ENCODE results near the gene FAF1.
A peak's percentile ranks its signal among the peaks of the same experiment; 100 is the strongest.
"Not testable (repeated sequence)": the region's sequence is repeated elsewhere in the genome, so short reads cannot be mapped to it uniquely, and the experiment has no call there.

FAF1 gene

GRCh38 chr1:50774759-50775351 is 185.2 kb downstream of the FAF1 start:
- DNase-seq (ENCODE audit: low spot score) = peak; percentile 35

GRCh38 chr1:50766688-50767087 is 193.4 kb downstream of the FAF1 start:
- DNase-seq (ENCODE audit: low spot score) = no peak

- not testable (repeated sequence) for DNase-seq (ENCODE audit: low spot score)
Measured at GRCh38 chr1:50756543-50756942, 203.5 kb downstream of the FAF1 start.

DNA sequence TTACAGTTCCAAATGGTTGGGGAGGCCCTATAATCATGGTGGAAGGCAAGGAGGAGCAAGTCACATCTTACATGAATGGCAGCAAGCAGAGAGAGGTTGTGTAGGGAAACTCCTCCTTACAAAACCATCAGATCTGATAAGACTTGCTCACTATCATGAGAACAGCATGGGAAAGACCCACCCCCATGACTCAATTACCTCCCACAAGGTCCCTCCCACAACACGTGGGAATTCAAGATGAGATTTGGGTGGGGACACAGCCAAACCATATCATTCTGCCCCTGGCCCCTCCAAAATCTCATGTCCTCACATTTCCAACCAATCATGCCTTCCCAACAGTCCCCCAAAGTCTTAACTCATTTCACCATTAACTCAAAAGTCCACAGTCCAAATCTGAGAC is 205.3 kb downstream of the FAF1 start:
- not testable (repeated sequence) for DNase-seq (ENCODE audit: low spot score)

DNA sequence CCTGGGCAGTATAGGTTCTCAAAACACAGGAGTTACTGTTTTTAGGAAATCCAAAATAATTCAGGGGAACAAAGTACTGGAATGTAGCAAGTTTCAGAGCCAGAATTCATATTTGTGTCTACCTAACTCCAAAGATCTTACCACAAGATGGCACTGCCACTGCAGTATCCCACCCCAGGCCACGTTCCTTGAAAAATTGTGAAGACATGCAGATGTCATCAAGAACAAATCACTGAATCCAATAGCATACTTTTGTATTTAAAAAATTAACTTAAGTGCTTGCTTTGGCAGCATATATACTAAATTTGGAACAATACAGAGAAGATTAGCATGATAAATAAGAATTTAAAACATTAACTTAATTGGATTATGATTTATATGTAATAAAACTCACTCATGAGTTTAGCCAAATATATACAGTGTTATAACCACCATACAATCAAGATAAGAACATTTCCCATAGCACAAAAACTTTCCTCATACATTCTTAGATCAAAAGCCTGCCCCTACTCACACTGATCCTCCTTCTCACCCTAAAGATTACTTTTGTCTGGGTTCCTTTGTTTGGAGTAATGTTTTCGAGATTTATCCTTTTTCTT is 209.9 kb downstream of the FAF1 start:
- DNase-seq (ENCODE audit: low spot score) = no peak

- no peak for DNase-seq (ENCODE audit: low spot score)
Measured at GRCh38 chr1:50747394-50747793, 212.7 kb downstream of the FAF1 start.

GRCh38 chr1:50742523-50742922 is 217.5 kb downstream of the FAF1 start:
- no peak for DNase-seq (ENCODE audit: low spot score)

GRCh38 chr1:50739125-50739524 is 220.9 kb downstream of the FAF1 start:
- no peak for DNase-seq (ENCODE audit: low spot score)

- no peak for DNase-seq (ENCODE audit: low spot score)
Measured at GRCh38 chr1:50735443-50735842, 224.6 kb downstream of the FAF1 start.

DNA sequence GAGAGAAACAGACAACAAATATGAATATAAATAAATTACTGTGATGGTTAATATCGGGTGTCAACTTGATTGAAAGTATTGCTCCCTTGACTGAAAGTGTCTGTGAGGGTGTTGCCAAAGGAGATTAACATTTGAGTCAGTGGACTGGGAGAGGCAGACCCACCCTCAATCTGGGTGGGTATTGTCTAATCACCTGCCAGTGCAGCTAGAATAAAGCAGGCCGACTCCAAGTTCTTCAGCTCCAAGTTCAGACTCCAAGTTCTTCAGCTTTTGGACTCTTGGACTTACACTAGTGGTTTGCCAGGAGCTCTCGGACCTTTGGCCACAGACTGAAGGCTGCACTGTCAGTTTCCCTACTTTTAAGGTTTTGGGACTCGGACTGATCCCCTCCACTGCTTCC is 232.5 kb downstream of the FAF1 start:
- not testable (repeated sequence) for DNase-seq (ENCODE audit: low spot score)

DNA sequence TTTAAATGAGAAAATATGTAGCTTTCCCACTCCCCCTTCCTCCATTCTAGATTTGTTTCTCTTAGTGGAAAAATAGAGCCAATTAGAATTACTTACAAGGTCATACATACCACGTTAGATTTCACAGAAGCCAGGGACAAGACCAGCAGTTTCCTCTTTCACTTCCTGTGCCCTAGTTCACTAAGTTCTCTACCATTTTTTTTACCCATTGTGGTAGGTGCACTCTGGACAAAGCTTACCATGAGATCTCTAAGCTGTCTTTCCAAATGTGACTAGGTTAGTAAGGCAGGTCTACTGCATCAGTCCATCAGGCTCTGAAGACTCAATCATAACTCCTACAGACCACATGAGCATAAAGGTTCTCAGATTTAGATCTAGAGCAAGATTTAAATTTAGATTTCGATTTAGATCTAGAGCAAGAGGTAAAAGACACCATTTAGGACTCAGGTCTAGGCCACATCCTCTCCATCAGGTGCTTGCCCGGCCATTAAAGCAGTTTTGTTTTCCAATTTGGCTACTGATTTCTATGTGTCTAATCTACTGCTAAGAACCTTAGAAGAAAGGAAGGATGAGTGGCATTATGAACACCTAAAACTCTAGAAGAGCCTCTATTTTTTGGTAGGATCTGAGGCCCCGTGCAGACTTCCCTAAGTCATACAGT is 235.3 kb downstream of the FAF1 start:
- peak; percentile 8 for DNase-seq (ENCODE audit: low spot score)

GRCh38 chr1:50720457-50721053 is 239.5 kb downstream of the FAF1 start:
- no peak for DNase-seq (ENCODE audit: low spot score)

GRCh38 chr1:50719126-50719525 is 240.9 kb downstream of the FAF1 start:
- no peak for DNase-seq (ENCODE audit: low spot score)

- DNase-seq (ENCODE audit: low spot score) = no peak
Measured at GRCh38 chr1:50717327-50717726, 242.7 kb downstream of the FAF1 start.

DNA sequence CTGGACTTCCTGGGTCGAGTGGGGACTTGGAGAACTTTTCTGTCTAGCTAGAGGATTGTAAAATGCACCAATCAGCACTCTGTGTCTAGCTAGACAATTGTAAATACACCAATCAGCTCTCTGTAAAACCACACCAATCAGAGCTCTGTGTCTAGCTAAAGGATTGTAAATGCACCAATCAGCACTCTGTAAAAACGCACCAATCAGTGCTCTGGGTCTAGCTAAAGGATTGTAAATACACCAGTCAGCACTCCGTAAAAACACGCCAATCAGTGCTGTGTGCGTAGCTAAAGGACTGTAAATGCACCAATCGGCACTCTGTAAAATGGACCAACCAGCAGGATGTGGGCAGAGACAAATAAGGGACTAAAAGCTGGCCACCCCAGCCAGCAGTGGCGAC is 243.6 kb downstream of the FAF1 start:
- DNase-seq (ENCODE audit: low spot score) = not testable (repeated sequence)

- no peak for DNase-seq (ENCODE audit: low spot score)
Measured at GRCh38 chr1:50710099-50710498, 250.0 kb downstream of the FAF1 start.

DNA sequence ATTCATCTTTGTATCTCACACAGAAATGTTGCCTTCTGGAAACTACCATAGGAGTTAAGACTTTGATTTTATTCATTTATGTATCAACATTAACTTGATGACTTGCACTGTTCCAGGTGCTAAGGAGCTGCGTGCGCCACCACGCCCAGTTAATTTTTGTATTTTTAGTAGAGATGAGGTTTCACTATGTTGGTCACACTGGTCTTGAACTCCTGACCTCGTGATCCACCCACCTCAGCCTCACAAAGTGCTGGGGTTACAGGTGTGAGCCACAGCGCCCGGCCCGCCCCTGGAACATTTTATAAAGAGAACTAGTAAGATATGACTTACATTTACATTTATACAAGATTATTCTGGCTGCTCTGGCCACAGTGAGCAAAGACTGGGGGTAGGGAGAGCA is 252.2 kb downstream of the FAF1 start:
- DNase-seq (ENCODE audit: low spot score) = no peak

GRCh38 chr1:50705699-50706098 is 254.4 kb downstream of the FAF1 start:
- DNase-seq (ENCODE audit: low spot score) = no peak

DNA sequence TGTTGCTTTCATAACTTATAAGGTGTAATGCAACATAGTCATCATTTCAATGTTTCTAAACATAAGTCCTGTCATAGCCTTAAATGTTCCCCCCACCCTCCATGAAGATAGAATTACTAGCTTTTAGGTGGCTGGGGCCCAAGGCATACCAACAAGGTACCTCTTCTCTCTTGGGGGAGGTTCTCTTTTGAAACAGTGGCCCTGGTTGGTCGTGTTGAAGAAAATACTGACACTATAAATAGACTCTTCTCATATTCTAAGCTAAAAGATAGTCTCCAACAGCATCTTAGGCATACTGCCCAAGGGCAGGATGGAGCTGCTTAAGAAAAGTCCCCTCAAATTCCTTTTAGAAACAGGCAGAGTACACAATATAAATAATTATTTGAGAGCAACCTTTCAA is 255.0 kb downstream of the FAF1 start:
- DNase-seq (ENCODE audit: low spot score) = no peak

DNA sequence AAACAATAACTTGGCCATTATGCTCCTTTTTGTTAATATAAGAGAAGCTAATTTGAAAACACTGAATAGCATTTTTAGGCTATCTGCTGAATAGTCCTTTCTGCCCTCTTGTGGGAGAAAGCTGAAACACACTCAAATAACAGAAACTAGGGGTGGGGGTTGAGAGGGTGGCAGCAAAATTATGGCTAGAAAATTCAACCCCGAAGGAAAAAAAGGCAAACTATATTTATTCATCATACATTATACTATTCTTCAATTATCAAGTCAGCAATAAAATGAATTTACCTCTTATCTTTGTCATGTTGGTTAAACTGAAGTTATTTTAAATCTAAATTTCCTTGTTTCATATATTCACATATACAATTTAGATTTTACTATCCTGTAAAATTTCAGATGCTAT is 255.9 kb downstream of the FAF1 start:
- DNase-seq (ENCODE audit: low spot score) = peak; percentile 2

- DNase-seq (ENCODE audit: low spot score) = no peak
Measured at GRCh38 chr1:50703240-50703639, 256.8 kb downstream of the FAF1 start.

DNA sequence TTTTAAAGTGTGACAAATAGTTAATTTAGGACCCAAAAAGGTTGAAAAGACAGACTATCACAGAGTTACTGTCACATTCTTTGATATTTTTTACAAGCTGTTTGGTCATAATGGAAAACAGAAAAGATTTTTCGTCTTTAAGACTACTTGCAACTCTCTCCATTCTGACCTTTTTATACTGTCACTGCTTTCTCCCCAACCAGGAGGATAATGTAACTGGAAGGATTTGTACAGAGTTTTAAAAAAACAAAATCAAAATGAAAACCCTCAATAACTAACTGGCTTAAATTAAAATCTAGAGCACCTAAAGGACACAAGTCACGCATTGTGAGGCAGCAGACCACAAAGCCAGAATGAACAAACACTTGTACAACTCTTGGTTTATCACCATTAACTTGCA is 257.7 kb downstream of the FAF1 start:
- DNase-seq (ENCODE audit: low spot score) = no peak

DNA sequence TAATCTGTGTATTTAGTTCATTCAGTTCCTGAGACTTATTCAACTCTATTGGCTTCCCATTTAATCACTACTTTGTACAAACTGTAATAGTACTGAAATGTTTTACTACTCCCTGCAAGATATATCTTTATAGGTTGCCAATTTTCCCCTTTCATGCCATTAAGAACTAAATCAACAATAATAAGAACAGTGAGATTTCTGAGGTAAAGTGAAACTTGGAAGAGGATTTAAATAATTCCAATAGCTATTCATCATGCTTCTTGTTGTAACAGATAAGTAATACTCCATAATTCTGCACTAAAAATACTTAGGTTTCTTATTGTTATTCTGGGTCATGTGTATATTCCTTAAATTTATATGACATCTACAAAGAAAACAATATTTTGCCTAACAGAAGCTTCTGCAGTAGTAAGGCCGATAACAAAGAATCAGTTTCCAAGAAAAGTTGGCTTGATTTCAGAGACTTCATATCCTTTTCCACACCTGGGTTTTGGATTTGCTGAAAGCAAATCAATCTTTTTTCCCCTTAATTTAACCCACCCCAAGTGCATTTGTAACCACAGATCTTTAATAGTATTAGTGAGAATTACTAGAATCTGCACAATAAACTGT is 258.3 kb downstream of the FAF1 start:
- DNase-seq (ENCODE audit: low spot score) = no peak

Data from CD4-positive, alpha-beta T cell treated with Interleukin-6 at 100 ng/mL for 8 hours (primary cell).